GM19025 (cell line): ENCODE measurements around the gene PON3.

Experiments used
- ATAC-seq: cut with Tn5 transposase; IDR thresholded peaks from one replicate; pipeline ENCODE4 v1.9.1; 2021; ENCODE audit warnings: mild to moderate bottlenecking, low read depth, moderate library complexity; ENCODE audit not compliant: unreplicated experiment

The PON3 gene

DNA sequence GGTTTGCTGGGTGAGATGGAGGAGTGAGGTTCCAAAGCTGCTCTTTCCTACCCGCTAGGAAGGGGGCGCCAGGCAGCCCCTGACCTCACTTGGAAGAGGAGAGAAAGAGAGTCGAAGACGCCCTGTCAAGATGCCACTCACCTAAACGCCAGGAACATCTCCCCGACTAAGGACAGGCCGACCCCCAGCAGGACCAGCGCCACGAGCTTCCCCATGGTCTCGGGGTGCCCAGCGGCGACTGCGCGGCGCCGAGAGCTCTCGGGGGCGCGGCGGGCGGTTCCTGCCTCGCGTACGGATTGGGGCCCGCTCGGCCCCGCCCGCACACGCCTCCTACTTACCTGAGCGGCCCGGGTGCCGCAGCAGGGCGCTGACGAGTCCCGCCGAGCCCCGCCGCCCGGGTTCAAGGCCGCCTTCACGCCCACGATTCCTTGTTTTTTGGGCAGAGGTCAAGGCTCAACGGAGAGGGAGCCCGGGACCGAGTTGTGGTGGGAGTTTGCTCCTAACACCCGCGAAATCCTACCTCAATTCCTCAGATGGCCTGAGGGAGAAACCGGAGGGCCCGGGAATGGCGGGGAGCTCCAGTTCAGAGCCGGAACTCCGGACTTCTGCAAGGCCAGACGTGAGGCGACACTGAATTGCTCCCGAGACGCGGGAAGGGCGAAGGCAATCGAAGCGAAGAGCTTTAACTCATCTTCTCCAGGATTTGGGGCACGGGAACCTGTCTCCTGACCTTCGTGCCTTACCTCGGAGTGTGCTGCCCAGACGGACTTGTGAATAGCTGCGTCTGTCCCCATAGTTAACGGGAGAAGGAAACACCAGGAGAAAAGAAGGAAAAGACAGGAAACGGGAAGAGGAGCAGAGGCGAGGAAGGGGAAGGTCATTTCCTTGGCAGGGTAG lies at the start of gene PON3:
TSS of gene PON3 (minus strand) at position 240 of the 897 bp plus-strand sequence. CDS start at position 215, 25 bp downstream.
- no peak for ATAC-seq

DNA sequence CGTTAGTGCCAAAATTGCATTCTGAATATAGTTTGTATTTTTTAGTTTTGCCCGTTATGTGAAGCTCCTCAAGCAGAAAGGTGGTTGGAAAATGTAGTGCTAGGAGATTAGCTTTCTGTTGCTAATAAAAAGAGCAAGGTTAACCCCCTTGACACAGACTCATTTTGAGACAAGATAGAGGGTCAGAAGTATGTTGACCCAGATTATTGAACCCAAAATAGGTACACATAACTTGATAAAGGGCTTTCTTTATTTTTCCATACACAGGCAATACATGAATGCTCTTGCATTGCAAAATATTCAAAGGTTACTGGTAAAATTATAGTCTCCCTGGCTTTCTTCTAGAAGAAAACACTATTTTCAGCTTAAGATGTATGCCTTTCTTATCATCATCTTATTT lies 48.6 kb upstream of the PON3 start:
- ATAC-seq, result no peak

DNA sequence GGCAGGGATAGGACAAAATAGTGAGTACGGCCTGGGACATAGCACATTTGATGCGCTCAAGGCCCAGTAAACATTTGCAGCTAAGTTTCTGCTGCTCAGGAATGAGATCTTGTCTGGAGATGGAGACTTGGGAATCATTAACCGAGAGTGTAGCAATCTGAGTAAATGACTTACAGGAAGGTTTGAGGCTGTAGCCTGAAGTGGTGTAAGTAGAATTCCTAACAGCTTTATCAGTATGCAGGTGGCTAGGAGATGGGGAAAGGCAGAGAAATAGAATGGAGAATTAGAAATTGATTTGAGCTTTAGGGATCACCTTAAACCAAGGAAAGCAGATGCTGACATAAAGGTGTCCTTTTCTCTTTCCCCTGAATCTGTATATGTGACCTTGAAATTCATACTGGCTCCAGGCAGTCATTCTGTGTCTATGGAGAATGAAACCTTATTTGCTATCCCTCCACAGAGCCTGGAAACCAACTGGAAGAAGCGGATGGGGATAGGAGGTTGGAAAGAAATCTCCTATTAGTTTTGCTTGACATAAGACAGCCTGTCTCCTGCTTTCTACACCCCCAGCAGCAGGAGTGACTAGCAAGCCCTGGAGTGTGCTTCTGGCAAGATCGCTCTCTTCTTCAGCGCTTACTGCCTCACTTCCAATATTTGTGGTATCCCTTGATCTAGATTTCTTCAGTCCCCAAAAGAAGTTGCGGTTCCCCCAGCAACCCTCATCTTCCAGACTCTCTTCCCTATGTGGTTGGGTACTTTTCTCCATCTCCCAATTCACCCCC lies 45.1 kb upstream of the PON3 start:
- no peak for ATAC-seq

DNA sequence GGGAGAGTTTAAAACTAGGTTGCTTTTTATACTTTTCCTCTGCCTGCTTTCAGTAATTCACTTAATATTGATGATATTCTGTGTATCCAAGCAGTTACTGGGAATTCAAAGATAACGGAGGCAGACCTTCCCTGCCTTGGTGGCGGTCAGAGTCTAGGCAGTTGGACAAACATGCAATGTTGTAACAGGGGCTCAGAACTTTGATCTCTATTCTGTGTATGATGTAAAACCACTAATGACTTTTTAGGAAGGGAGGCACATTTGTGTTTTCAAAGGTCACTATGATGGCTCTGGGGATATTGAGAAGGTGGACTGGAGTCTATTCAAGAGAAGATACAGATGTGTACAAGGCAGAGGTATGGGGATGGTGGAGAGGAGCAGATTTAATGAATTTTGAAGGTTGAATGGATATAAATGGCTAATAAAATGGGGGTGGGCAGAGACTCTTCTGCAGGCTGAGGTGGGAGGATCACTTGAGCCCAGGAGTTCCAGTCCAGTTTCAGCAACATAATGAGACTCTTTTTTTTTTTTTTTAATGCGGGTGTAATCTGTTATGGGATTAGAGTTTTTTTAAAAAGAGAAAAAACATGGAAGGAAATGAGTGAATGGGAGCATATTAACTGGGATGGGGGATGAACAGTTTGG lies 44.3 kb upstream of the PON3 start:
- no peak for ATAC-seq

DNA sequence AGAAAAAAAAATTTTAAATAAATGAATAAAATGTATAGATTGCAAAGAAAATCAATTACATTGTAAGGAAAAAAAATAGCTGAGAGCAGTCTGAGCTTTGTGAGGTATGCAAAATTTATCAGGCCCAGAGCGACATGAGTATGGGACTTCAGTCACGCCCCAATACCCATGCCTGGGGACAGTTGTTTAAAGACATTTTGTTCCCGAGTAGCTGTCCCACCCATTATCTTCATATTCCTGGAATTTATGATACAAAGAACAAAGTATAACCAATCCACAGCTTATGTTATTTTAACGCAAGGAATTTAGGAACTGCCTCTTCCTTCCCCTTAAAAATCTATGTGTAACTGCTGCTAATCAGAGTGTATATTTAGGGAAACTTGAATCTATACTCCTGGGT lies 40.2 kb upstream of the PON3 start:
- ATAC-seq, result no peak

DNA sequence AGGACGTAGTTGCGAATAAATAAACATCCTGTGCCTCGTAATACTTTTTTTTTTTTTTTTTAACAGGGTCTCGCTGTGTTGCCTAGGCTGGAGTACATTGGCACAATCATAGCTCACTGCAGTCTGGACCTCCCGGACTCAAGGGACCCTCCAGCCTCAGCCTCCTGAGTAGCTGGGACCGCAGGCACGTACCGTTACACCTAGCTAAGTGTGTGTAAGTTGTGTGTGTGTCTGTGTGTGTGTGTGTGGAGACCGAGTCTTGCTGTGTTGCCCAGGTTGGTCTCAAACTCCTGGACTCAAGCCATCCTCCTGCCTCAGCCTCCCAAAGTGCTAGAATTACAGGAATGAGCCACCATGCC lies 39.2 kb upstream of the PON3 start:
- ATAC-seq, result no peak

DNA sequence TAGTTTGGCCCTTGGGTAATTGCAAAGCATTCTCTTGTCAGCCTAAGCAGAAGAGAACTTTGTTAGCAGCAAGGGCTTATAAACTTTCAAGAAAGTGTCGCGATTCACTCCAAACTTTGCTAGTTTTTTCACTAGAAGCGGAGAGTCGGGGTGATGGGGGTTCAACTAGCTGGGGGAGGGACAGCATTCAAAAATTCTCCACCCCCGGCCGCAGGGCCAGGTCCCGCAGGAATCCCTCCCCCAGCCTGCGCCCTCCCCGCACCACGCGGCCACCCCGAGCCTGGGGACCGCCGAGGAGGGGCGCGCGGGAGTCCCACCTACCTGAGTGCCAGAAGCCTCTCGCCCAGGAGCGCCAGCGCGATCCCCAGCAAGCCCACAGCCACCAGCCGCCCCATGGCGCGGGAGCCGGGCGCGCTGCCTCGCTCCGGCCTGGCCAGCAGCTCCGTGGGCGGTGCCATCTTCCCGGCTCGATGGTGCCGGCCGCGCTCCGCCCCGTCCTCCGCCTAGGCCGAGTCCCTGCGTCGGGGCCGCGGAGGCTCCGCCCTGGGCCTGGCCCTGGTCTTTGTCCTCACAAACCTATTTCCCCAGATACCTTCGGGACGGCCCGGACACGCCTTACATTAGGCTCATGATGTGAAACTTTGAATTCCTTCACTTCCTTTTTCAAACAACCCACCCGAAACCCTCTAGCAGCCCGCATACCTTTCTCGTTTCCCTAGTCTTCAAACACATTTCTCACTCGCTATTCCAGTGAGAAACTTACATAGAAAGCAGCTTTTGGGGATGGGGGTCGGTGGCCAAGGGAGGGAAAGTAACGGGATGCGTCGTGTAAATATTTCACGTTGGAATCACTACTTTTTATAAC lies 38.6 kb upstream of the PON3 start, which contains the start of gene PON2:
TSS of gene PON2 (minus strand) at position 472 of the 865 bp plus-strand sequence. CDS start at position 395, 77 bp downstream.
- ATAC-seq, result peak; percentile 93

DNA sequence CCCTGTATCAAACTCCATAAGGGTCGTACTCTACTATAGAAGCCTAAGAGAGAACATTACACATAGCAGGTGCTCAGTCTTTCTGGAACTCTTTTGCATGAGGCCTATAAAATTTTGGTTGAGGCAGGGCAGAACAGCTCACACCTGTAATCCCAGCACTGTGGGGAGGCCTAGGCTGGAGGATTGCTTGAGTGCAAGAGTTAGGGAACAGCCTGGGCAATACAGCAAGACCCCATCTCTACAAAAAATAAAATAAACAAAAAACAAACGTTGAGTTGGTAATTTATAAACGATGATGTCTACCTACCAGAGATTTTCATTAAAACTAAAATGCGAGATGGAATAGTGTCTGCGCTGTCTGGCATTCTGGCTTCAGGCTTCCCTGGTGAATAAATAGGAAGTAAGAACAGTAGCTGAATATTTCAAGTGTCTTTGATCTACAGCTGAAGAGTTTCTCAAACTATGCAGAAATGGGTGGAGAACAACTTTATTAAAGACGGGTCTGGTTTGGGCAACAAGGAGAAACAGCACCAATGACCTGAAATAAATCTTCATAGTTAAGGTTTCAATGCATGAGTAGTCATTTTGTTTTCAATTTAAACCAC lies 37.9 kb upstream of the PON3 start:
- ATAC-seq, result no peak

DNA sequence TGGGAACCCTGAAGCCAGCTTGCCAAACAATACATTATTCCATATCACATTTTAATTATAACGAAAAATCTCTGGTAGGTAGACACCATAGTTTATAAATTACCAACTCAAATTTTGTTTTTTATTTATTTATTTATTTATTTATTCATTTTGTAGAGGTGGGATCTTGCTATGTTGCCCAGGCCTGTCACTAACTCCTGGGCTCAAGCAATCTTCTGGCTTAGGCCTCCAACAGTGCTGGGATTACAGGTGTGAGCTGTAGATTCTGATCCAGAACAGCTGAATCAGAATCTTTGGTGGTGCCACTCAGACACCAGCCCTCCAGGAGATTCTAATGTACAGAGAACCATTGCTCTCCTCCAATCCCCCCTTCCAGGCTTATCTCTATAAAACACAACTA lies 37.0 kb upstream of the PON3 start:
- no peak for ATAC-seq

DNA sequence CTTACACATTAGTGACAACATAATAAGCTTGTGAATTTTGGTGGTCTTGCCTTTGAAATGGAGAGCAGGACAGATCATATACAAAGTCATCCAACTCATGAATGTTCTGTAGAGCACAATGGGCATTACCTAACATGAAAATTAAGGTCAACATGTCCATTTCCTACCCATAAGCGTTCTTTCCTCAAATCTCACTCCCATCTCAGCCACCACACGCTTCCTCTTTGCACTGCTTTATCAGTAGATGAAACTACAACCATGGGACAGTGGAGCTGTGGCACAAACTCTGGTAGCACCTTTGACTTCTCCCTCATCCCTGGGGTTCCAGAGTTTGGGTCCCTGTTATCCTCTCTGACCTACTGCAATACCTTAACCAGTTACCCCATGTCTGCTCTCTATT lies 36.4 kb upstream of the PON3 start:
- ATAC-seq, result no peak

DNA sequence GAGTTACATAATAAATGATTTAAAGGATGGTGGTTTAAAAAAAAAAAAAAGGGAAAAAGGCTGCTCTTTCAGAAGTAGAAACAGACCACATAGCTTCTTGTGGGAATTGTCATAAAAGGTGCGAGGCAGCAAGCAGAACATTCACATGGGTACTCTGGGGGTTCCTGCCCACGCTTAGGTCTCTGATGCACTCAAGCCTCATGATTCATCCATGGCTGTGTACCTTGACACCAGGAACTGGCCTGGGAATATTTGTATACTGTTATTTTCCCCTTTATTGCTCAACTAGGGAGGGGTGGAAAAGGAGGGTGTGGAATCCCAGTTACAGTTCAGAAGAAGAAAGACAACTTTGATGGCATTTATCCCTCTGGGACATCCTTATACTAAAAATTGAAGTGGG lies 34.7 kb upstream of the PON3 start:
- ATAC-seq, result no peak

DNA sequence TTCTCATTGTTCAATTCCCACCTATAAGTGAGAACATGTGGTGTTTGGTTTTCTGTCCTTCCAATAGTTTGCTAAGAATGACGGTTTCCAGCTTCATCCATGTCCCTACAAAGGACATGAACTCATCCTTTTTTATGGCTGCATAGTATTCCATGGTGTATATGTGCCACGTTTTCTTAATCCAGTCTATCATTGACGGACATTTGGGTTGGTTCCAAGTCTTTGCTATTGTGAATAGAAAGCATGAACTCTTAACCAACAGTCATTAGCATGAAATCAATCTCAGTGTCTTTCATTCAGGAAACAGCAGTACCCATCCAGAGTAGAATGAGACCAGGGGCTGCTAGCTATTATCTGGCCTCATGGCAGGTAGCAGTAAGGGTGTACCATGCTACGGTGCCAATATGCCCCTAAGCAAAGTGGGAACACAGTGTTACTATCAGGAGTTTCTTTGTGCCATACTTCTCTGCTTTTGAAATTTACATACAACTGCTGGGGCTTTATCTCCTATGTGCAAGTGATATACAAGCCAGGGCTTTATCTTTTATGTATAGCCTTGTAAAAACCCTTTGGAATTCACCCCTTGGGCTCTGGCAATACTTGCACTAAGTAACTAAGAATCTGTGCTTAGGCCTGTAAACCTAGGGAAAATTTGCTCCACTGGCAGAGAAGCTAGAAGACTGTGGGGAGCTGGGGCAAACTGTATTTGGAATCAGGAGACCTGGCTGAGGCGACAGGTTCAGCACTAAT lies 33.2 kb upstream of the PON3 start:
- ATAC-seq, result no peak

DNA sequence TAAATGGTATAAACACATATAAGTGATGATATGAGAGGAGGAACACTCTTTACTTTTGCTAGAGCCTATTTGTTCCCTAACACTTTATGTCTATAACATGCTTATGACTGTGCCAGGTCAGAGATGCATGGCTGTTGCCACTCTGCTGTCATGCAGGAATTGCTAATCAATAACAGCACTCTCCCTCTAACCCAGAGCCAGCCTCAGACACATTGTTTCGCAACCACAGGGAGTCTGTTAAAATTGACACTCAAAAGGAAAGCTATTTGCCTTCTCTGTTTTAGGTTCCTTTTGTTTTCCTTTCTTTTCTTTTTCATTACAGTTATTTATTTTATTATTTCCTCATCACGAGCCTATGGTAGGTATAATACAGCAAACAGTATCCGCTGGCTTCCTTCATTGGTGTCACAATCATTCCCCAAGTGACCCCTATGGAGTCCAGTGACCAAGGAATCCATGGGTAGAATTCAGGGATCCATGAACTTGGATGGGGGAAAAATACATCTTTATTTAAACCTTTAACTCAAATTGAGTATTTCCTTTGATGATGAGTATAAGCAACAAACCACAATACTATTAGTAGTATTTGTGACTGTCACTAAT lies 31.8 kb upstream of the PON3 start:
- ATAC-seq, result no peak

DNA sequence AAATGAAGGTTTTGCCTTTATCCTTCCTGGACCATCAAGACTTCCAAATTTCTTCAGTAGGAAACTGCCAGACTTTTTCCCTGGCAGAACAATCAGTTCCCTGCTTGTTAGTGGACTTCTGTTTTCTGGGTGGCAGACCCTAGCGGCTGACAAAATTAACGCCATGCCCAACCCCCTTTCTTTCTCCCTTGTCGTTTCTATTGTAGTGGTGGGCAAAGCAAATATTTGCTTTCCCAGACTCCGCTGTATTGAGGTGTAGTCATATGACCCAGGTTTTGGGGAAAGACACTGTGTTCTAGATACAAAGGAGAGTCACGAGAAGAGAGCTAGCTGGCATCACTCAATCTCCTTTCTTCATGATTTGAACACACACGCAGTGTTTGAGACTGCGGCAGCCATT lies 31.0 kb upstream of the PON3 start:
- no peak for ATAC-seq

DNA sequence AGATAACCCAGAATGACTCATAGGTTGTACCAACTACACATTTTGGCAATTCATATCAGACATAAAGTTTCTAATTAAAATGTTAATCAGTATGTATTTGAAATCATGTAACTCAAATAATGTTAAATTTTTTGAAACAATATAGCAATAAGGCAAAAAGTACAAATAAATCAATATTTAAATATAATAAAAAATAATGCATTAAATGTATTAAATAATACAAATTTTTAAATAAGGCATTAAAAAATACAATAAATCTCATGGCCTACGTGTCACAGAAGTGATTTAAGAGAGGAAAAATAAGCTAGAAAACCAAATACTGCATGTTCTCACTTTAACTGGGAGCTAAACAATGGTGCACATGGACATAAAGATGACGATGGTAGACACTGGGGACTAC lies 29.5 kb upstream of the PON3 start:
- ATAC-seq, result no peak

DNA sequence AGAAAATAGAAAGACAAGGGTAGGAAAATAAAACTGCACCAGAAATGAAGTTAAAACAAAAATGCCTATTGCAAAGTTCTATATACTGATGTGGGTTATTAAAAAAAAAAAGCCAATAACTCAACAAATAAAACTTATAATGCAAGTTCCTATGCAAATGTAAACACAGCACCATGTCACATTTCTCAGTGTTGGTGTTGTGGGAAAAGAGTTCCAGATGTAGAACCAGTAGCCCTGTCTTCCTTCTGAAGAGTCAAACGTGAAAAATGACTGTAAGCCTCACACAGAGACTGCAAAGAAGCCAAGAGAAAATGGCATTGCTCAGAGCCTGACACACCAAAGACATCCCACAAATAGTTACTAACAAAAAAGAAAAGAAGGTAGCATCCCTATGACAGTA lies 28.5 kb upstream of the PON3 start:
- ATAC-seq, result no peak

DNA sequence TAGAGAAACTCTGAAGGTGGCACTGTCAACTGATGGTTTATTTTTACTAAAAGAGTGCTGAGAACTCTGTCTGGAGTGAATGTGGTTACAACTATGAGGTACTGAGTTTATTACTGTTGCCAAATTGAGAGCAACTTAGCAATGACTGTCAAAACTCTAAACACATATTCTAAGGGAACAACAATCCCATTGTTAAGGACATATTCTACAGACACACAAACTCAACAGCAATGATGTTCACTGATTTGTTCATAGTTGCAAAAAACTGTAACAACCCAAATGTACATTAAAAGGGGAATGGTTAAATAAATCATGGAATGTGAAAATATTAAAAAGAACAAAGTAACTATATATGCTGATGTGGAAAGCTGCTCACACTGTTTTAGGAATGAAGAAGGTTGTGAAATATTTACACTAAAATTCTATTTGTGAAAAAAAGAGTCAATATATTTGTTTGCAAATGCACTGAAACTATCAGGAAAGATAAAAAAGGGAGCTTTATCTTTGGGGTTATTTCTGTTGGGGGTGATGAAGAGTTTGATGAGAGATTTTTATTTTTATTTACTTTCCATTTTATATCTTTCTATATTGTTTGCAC lies 25.8 kb upstream of the PON3 start:
- ATAC-seq, result no peak
